Keratinocyte (primary cell): ENCODE results near the gene KCNF1. TPM values are rescaled to one million over a fixed set of nuclear protein-coding genes. Genes with fewer than 3 reads are reported as not detected.

Experiments
- DNase-seq: peaks from one replicate; pipeline ENCODE4 v3.0.0-alpha.2; 2011; ENCODE audit warnings: low read depth, missing footprints, low spot score
- FAIRE-seq: peaks from 2 replicates; lab custom pipeline; 2011; peaks lifted over from hg19 to GRCh38; lab: Jason Lieb, UNC
- H2AFZ ChIP-seq: 2 replicates; pipeline ENCODE4 v1.6.0; 2012; ENCODE audit warnings: low read length, control low read depth, inconsistent platforms; ENCODE audit not compliant: control insufficient read depth
- H3K27ac ChIP-seq: 2 replicates; pipeline ENCODE4 v1.5.1; 2011; ENCODE audit warnings: low read length; ENCODE audit not compliant: control insufficient read depth, insufficient read depth
- H3K27me3 ChIP-seq: 3 replicates; pipeline ENCODE4 v1.6.0; 2011; ENCODE audit warnings: low read length; ENCODE audit not compliant: control insufficient read depth, insufficient read depth; ENCODE audit errors: extremely low read depth
- H3K36me3 ChIP-seq, 2 experiments: 2 replicates in 1 of 2; 3 replicates in 1 of 2; pipeline ENCODE4 v1.5.1; 2011; ENCODE audit warnings: low read length in 2 of 2, mild to moderate bottlenecking in 1 of 2; ENCODE audit not compliant: control insufficient read depth in 2 of 2, insufficient read depth in 2 of 2; ENCODE audit errors: extremely low read depth in 1 of 2
- H3K4me1 ChIP-seq: 3 replicates; pipeline ENCODE4 v1.5.1; 2011; ENCODE audit warnings: low read length; ENCODE audit not compliant: control insufficient read depth, insufficient read depth; ENCODE audit errors: extremely low read depth
- H3K4me2 ChIP-seq: 3 replicates; pipeline ENCODE4 v1.6.0; 2011; ENCODE audit warnings: low read depth, low read length; ENCODE audit not compliant: control insufficient read depth, insufficient read depth; ENCODE audit errors: extremely low read depth
- H3K4me3 ChIP-seq, 3 experiments: fragments of 200-600 bp in 1 of 3; sonication (generic) in 1 of 3; 2 replicates in 2 of 3; 3 replicates in 1 of 3; pipeline ENCODE4 v1.5.1; 2011 to 2016; ENCODE audit warnings: low read length in 3 of 3, mild to moderate bottlenecking in 3 of 3, control low read depth in 2 of 3, inconsistent platforms in 1 of 3, low read depth in 1 of 3, mixed read lengths in 1 of 3, mixed run types in 1 of 3, moderate library complexity in 1 of 3; ENCODE audit not compliant: control insufficient read depth in 2 of 3, insufficient read depth in 2 of 3; ENCODE audit errors: extremely low read depth in 1 of 3
- H3K79me2 ChIP-seq: 2 replicates; pipeline ENCODE4 v1.6.0; 2012; ENCODE audit warnings: low read length; ENCODE audit not compliant: control insufficient read depth, insufficient read depth
- H3K9ac ChIP-seq: 3 replicates; pipeline ENCODE4 v1.6.0; 2011; ENCODE audit warnings: low read length; ENCODE audit not compliant: control insufficient read depth, insufficient read depth; ENCODE audit errors: extremely low read depth
- H3K9me1 ChIP-seq: 3 replicates; pipeline ENCODE4 v1.6.0; 2011; ENCODE audit warnings: low read length; ENCODE audit not compliant: control insufficient read depth, insufficient read depth; ENCODE audit errors: extremely low read depth
- H3K9me3 ChIP-seq: 2 replicates; pipeline ENCODE4 v1.5.1; 2012; ENCODE audit warnings: low read depth, low read length; ENCODE audit not compliant: control insufficient read depth
- H4K20me1 ChIP-seq: 3 replicates; pipeline ENCODE4 v1.6.0; 2011; ENCODE audit warnings: low read length; ENCODE audit not compliant: control insufficient read depth, insufficient read depth; ENCODE audit errors: extremely low read depth
- CTCF ChIP-seq, 3 experiments: IDR thresholded peaks in 1 of 3; conservative IDR thresholded peaks in 1 of 3; optimal IDR thresholded peaks in 1 of 3; 2 replicates in 2 of 3; 3 replicates in 1 of 3; pipeline versions ENCODE3 to v1.5.1; 2011; ENCODE audit warnings: low read length in 3 of 3, mild to moderate bottlenecking in 3 of 3, moderate library complexity in 2 of 3, control low read depth in 1 of 3, inconsistent platforms in 1 of 3; ENCODE audit not compliant: insufficient read depth in 2 of 3; ENCODE audit errors: extremely low read depth in 1 of 3
- EZH2 ChIP-seq: IDR thresholded peaks from one replicate; pipeline ENCODE4 v1.6.1; 2012; ENCODE audit warnings: inconsistent platforms, mild to moderate bottlenecking, low read length, moderate library complexity
- dilution Hi-C: fragments of 300-500 bp; cut with MboI; formaldehyde crosslinking; loops from one replicate; pipeline ENCODE4 v1.7.0; 2020; ENCODE audit warnings: low sequenced_read_pairs; ENCODE audit not compliant: extremely low pct_ligation_motif_present
- polyA plus RNA-seq, 5 experiments: library from polyadenylated mRNA; depleted of rRNA in 3 of 5; stranded (reverse) in 3 of 5; stranded (forward) in 1 of 5; unstranded in 1 of 5; fragments of >200 nt; gene quantifications; 1 replicate in 1 of 5; 2 replicates in 3 of 5; 3 replicates in 1 of 5; pipeline versions ENCODE4 v1.2.1 to v1.2.3, GENCODE V29; 2011 to 2012; ENCODE audit warnings: missing spikeins in 2 of 5, low read depth in 1 of 5, low replicate concordance in 1 of 5

KCNF1 gene
- polyA plus RNA-seq, 1 donor (not counting 4 experiments of a cell fraction or from before 2014, with no cell fraction given) = 0.05 TPM

- no peak overlapping the region for H3K9ac ChIP-seq
- H3K27me3 ChIP-seq = peaks cover 23% of the 10 kb centered on the region
- H3K36me3 ChIP-seq = no peaks in the 10 kb centered on the region
- TF ChIP-seq CTCF (optimal IDR thresholded peaks at IDR 0.05 in 1 of 3, IDR thresholded peaks at IDR 0.05 in 1 of 3, conservative IDR thresholded peaks at IDR 0.05 in 1 of 3; ENCODE audit: extremely low read depth in 1 of 3, insufficient read depth in 2 of 3, low read length in 3 of 3) (no peak), EZH2 (no peak)
- H3K4me2 ChIP-seq = no peak overlapping the region
- no peak overlapping the region for H2AFZ ChIP-seq
- no peaks in the 10 kb centered on the region for H3K4me1 ChIP-seq
- H4K20me1 ChIP-seq = no peaks in the 10 kb centered on the region
- dilution Hi-C loops = no loop called here
- FAIRE-seq = no peak
- H3K4me3 ChIP-seq = no peak overlapping the region
- no peaks in the 10 kb centered on the region for H3K9me1 ChIP-seq
- DNase-seq = no peak
- H3K79me2 ChIP-seq = no peaks in the 10 kb centered on the region
- no peak overlapping the region for H3K27ac ChIP-seq
- H3K9me3 ChIP-seq = no peaks in the 10 kb centered on the region
These were observed 22.7 kb downstream of the KCNF1 start for GRCh38 chr2:10934308-10934978.

- H3K27ac ChIP-seq = no peak overlapping the region
- no peak overlapping the region for H3K9ac ChIP-seq
- H3K27me3 ChIP-seq = peaks cover 23% of the 10 kb centered on the region
- no peaks in the 10 kb centered on the region for H3K4me1 ChIP-seq
- no peak overlapping the region for H2AFZ ChIP-seq
- H3K4me3 ChIP-seq = no peak overlapping the region
- no peaks in the 10 kb centered on the region for H3K9me1 ChIP-seq
- H3K9me3 ChIP-seq = no peaks in the 10 kb centered on the region
- H3K79me2 ChIP-seq = no peaks in the 10 kb centered on the region
- no peak overlapping the region for H3K4me2 ChIP-seq
- no peak for DNase-seq
- TF ChIP-seq EZH2 (no peak), CTCF (optimal IDR thresholded peaks at IDR 0.05 in 1 of 3, IDR thresholded peaks at IDR 0.05 in 1 of 3, conservative IDR thresholded peaks at IDR 0.05 in 1 of 3; ENCODE audit: extremely low read depth in 1 of 3, insufficient read depth in 2 of 3, low read length in 3 of 3) (no peak)
- H4K20me1 ChIP-seq = no peaks in the 10 kb centered on the region
- FAIRE-seq = no peak
- dilution Hi-C loops = no loop called here
- no peaks in the 10 kb centered on the region for H3K36me3 ChIP-seq
These were observed 23.2 kb downstream of the KCNF1 start for GRCh38 chr2:10934979-10935350.
